ENCODE data around the gene METTL6.

METTL6 gene

DNA sequence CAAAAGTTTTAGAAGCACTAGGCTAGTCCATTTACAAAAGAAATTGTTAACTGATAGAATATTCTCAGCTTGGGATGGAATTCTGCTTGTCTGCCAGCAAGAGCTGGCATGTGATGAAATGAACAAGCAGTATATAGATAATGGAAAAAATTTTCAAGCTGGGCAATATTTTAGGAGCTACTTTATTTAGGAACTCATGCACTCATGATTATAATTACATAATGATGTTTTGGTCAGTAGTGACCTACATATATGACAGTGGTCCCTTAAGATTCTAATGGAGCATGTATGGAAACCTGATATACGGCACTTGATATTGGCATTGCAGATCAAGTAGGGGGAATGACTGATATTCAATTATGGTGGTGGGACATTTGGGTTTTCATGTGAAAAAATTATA is 6.2 kb upstream of the METTL6 start:
- H3K9me3 ChIP-seq (replicated peaks; ENCODE audit: insufficient read depth, low read length) = no peaks in the 10 kb centered on the region
- TF ChIP-seq, protein P1, sequence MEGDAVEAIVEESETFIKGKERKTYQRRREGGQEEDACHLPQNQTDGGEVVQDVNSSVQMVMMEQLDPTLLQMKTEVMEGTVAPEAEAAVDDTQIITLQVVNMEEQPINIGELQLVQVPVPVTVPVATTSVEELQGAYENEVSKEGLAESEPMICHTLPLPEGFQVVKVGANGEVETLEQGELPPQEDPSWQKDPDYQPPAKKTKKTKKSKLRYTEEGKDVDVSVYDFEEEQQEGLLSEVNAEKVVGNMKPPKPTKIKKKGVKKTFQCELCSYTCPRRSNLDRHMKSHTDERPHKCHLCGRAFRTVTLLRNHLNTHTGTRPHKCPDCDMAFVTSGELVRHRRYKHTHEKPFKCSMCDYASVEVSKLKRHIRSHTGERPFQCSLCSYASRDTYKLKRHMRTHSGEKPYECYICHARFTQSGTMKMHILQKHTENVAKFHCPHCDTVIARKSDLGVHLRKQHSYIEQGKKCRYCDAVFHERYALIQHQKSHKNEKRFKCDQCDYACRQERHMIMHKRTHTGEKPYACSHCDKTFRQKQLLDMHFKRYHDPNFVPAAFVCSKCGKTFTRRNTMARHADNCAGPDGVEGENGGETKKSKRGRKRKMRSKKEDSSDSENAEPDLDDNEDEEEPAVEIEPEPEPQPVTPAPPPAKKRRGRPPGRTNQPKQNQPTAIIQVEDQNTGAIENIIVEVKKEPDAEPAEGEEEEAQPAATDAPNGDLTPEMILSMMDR (IDR thresholded peaks at IDR 0.05; ENCODE audit: low read length) = no peak
- no peak for TF ChIP-seq EZH2 (optimal IDR thresholded peaks at IDR 0.05; ENCODE audit: low read depth, low read length)
- TF ChIP-seq EZH2phosphoT487 (IDR thresholded peaks at IDR 0.05; ENCODE audit: low read length) = no peak
- no peaks in the 10 kb centered on the region for H3F3A ChIP-seq (ENCODE audit: insufficient read depth, low read length)
- H2AFZ ChIP-seq (ENCODE audit: low read length) = no peak overlapping the region
- peaks cover 27% of the 10 kb centered on the region for H3K79me2 ChIP-seq (ENCODE audit: low read length)
- H3K4me3 ChIP-seq (ENCODE audit: low read length) = no peak overlapping the region
- H3K27me3 ChIP-seq (replicated peaks; ENCODE audit: insufficient read depth, low read length) = no peaks in the 10 kb centered on the region
- H3K4me2 ChIP-seq (ENCODE audit: low read depth, low read length) = no peak overlapping the region
- H4K20me1 ChIP-seq (ENCODE audit: insufficient read depth, low read length) = no peaks in the 10 kb centered on the region
- no peak overlapping the region for H3K9ac ChIP-seq (ENCODE audit: low read length)
- H3K4me1 ChIP-seq (ENCODE audit: low read length) = 0 out of 2 replicates have a peak, but pooled peaks cover 5% of the 10 kb centered on the region
- H3K36me3 ChIP-seq (replicated peaks; ENCODE audit: insufficient read depth, low read length) = peaks cover 3% of the 10 kb centered on the region; the same call in 1 of the 2 replicates
- no peaks in the 10 kb centered on the region for H3K9me2 ChIP-seq (replicated peaks; ENCODE audit: insufficient read depth, low read length)
- no peak overlapping the region for H3K27ac ChIP-seq (ENCODE audit: low read length)
- DNase-seq = no peak

DNA sequence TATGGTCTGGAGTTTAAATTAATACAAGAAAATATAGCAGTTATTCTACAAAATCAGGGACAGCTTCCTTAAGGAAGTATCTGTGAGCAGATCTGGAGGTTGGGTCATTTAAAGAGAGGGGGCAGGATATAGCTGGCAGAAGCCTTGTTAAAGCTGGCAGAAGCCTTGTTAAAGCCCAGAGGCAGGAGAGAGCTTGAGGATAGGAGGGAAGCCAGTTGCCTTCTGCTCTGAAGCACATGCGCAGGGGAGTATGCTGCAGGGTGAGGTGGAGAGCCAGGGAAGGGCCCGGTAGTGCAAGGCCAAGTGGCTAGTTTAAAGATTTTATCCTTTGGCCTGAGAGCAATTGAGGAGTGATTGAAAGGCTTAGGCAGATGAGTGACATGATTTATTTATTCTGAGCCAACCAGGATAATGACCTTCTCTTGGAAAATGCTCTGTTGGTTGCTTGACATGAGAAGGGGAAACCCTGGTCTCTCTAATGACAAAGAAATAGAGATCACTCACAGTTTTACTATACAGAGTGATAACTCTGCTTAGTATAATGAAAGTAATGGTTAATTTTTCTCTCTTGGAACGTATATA is 4.0 kb upstream of the METTL6 start:
- no peaks in the 10 kb centered on the region for H3K9me3 ChIP-seq (replicated peaks; ENCODE audit: insufficient read depth, low read length)
- no peak for DNase-seq
- H3K4me2 ChIP-seq (ENCODE audit: low read depth, low read length) = no peak overlapping the region
- H3K9me2 ChIP-seq (replicated peaks; ENCODE audit: insufficient read depth, low read length) = no peaks in the 10 kb centered on the region
- H3K36me3 ChIP-seq (replicated peaks; ENCODE audit: insufficient read depth, low read length) = no peaks in the 10 kb centered on the region; the same call in 1 of the 2 replicates
- no peak overlapping the region for H3K27ac ChIP-seq (ENCODE audit: low read length)
- H3F3A ChIP-seq (ENCODE audit: insufficient read depth, low read length) = no peaks in the 10 kb centered on the region
- no peaks in the 10 kb centered on the region for H4K20me1 ChIP-seq (ENCODE audit: insufficient read depth, low read length)
- no peak overlapping the region for H2AFZ ChIP-seq (ENCODE audit: low read length)
- no peaks in the 10 kb centered on the region for H3K27me3 ChIP-seq (replicated peaks; ENCODE audit: insufficient read depth, low read length)
- peaks cover 9% of the 10 kb centered on the region for H3K4me1 ChIP-seq (ENCODE audit: low read length)
- no peak overlapping the region for H3K9ac ChIP-seq (ENCODE audit: low read length)
- TF ChIP-seq EZH2 (optimal IDR thresholded peaks at IDR 0.05; ENCODE audit: low read depth, low read length) (no peak), EZH2phosphoT487 (IDR thresholded peaks at IDR 0.05; ENCODE audit: low read length) (no peak)
- TF ChIP-seq, protein P1 (IDR thresholded peaks at IDR 0.05; ENCODE audit: low read length) = no peak
- H3K79me2 ChIP-seq (ENCODE audit: low read length) = peaks cover 49% of the 10 kb centered on the region
- no peak overlapping the region for H3K4me3 ChIP-seq (ENCODE audit: low read length)

DNA sequence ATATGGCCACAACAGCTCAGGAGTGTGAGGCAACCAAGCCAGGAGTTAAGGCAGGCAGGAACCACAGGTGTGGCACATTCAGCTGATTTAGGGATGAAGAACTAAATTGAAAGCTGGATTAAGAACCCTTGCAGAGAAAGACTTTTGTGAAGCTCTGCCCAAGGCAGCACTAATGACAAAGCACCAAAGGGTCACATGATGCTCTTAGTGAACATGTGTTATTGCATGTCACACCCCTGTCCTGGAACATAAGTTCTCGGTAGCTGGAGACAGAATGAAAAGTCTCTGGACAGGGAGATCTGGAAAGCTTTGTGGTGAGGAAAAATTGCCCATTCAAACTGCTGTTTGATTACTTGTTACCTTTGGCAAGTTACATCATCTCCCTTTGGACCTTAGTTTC is 3.3 kb upstream of the METTL6 start:
- H3F3A ChIP-seq (ENCODE audit: insufficient read depth, low read length) = no peaks in the 10 kb centered on the region
- H3K4me2 ChIP-seq (ENCODE audit: low read depth, low read length) = no peak overlapping the region
- DNase-seq = no peak
- H3K4me3 ChIP-seq (ENCODE audit: low read length) = no peak overlapping the region
- H4K20me1 ChIP-seq (ENCODE audit: insufficient read depth, low read length) = no peaks in the 10 kb centered on the region
- peaks cover 11% of the 10 kb centered on the region for H3K4me1 ChIP-seq (ENCODE audit: low read length)
- no peaks in the 10 kb centered on the region for H3K9me2 ChIP-seq (replicated peaks; ENCODE audit: insufficient read depth, low read length)
- H3K27ac ChIP-seq (ENCODE audit: low read length) = no peak overlapping the region
- no peaks in the 10 kb centered on the region; the same call in 1 of the 2 replicates for H3K36me3 ChIP-seq (replicated peaks; ENCODE audit: insufficient read depth, low read length)
- TF ChIP-seq EZH2phosphoT487 (IDR thresholded peaks at IDR 0.05; ENCODE audit: low read length) (no peak), EZH2 (optimal IDR thresholded peaks at IDR 0.05; ENCODE audit: low read depth, low read length) (no peak)
- TF ChIP-seq, protein P1 (IDR thresholded peaks at IDR 0.05; ENCODE audit: low read length) = no peak
- no peaks in the 10 kb centered on the region for H3K9me3 ChIP-seq (replicated peaks; ENCODE audit: insufficient read depth, low read length)
- peaks cover 51% of the 10 kb centered on the region for H3K79me2 ChIP-seq (ENCODE audit: low read length)
- no peak overlapping the region for H3K9ac ChIP-seq (ENCODE audit: low read length)
- H2AFZ ChIP-seq (ENCODE audit: low read length) = no peak overlapping the region
- H3K27me3 ChIP-seq (replicated peaks; ENCODE audit: insufficient read depth, low read length) = no peaks in the 10 kb centered on the region
